Activated naive CD8-positive, alpha-beta T cell treated with anti-CD3 and anti-CD28 coated beads, Interleukin-2, amount 50 U/mL, for 24 hours (primary cell): ENCODE measurements around the gene SNRPA.
"Not testable (repeated sequence)": the region's sequence is repeated elsewhere in the genome, so short reads cannot be mapped to it uniquely, and the experiment has no call there.

Experiments used
- ATAC-seq: fragments of 150-1000 bp; cut with Tn5 transposase; one replicate; pipeline ENCODE4 v1.10.0; 2021
- DNase-seq: peaks from one replicate; pipeline ENCODE4 v3.0.0; 2021
- H3K27ac Mint-ChIP-seq: one replicate; pipeline ENCODE4 v1.8.0; 2021; ENCODE audit warnings: mild to moderate bottlenecking, mixed read lengths
- H3K27me3 Mint-ChIP-seq: one replicate; pipeline ENCODE4 v1.8.0; 2021; ENCODE audit warnings: mixed read lengths
- H3K36me3 Mint-ChIP-seq: one replicate; pipeline ENCODE4 v1.8.0; 2021; ENCODE audit warnings: low read depth, mixed read lengths
- H3K4me1 Mint-ChIP-seq: one replicate; pipeline ENCODE4 v1.8.0; 2021; ENCODE audit warnings: mixed read lengths
- H3K4me3 Mint-ChIP-seq: one replicate; pipeline ENCODE4 v1.8.0; 2021; ENCODE audit warnings: mild to moderate bottlenecking, moderate library complexity, mixed read lengths
- H3K9me3 Mint-ChIP-seq: one replicate; pipeline ENCODE4 v1.8.0; 2021; ENCODE audit warnings: mixed read lengths

Gene SNRPA

DNA sequence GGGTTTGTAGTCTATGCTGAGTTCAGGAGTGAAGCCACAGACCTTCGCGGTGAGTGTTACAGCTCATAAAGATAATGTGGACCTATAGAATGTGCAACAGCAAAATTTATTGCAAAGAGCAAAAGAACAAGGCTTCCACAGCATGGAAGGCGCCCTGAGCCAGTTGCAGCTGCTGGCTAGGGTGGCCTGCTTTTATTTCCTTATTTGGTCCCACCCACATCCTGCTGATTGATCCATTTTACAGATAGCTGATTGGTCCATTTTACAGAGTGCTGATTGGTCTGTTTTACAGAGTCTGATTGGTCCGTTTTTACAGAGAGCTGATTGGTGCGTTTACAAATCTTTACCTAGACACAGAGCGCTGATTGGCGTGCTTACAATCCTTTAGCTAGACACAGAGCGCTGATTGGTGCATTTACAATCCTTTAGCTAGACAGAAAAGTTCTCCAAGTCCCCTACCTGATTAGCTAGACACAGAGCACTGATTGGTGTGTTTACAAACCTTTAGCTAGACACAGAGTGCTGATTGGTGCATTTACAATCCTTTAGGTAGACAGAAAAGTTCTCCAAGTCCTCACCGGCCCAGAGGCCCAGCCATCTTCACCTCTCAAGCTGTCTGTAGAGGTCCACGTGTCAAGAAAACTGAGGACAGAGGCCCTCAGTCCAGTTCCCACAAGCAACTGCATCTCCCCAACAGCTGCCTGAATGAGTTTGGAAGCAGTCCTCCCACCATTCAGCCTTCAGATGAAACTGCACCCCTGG is 20.3 kb downstream of the SNRPA start:
- H3K27me3 Mint-ChIP-seq, H3K9me3 Mint-ChIP-seq, ATAC-seq, H3K4me3 Mint-ChIP-seq, DNase-seq: not testable (repeated sequence)
- H3K4me1 Mint-ChIP-seq, result peaks cover 26% of the 10 kb centered on the region
- H3K27ac Mint-ChIP-seq, result peak overlapping the region; percentile 7
- peaks cover 24% of the 10 kb centered on the region for H3K36me3 Mint-ChIP-seq

DNA sequence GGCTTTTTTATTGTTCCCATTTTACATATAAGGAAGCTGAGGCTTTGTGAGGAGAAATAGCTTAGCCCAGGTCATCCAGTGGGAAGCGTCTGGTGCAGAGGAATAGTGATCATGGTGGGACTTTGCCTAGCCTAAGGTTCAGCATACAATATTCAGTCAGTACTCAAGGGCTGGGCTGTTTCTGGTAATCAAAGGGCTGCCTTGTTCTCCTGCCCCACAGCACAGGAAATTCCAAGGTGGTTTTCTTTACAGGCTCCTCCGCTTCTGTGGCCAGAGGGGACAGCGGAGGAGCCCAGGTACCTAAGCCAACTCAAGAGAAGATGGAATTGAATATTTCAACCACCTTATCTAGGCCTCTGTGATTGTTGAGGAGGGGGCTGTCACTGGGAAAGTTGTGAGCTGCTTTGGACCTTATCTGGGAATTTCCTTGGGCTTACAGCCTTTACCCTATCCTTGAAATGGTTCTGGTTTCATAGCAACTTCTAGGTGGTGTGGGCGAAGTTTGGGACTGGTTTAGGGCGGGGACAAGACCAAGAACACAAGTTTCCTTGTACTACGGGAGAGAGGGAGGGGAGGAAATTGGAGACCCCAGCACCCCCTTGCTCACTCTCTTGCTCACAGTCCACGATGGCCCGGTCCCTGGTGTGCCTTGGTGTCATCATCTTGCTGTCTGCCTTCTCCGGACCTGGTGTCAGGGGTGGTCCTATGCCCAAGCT is 24.1 kb downstream of the SNRPA start, which contains the start of gene MIA:
Gene MIA (plus strand): TSS at position 606 of the 716 bp plus-strand sequence. CDS start 22 bp downstream, at position 628.
- DNase-seq (no peak), ATAC-seq (no peak)
- H3K9me3 Mint-ChIP-seq, result peaks cover 4% of the 10 kb centered on the region
- H3K27ac Mint-ChIP-seq, result no peak within 1 kb of the TSS
- H3K4me1 Mint-ChIP-seq, result peaks cover 52% of the 10 kb centered on the region
- H3K36me3 Mint-ChIP-seq, result peaks cover 11% of the 10 kb centered on the region
- H3K27me3 Mint-ChIP-seq, result no peaks in the 10 kb centered on the region
- H3K4me3 Mint-ChIP-seq, result peak within 1 kb of the TSS; percentile 12

DNA sequence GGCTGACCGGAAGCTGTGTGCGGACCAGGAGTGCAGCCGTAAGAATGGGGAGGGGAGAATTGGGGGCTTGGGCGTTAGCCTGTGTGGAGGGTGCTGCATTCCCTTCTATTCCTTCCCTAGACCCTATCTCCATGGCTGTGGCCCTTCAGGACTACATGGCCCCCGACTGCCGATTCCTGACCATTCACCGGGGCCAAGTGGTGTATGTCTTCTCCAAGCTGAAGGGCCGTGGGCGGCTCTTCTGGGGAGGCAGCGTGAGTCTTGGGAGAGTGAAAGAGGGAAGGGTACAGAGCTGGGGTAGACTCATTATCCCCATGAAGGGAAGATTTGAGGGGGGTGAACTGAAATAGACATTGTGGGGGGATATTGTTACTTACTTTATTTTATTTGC is 24.6 kb downstream of the SNRPA start:
- Mint-ChIP-seq H3K9me3 (peaks cover 4% of the 10 kb centered on the region), H3K4me3 (no peak overlapping the region), H3K4me1 (peaks cover 55% of the 10 kb centered on the region), H3K36me3 (peaks cover 9% of the 10 kb centered on the region), H3K27ac (no peak overlapping the region), H3K27me3 (no peaks in the 10 kb centered on the region)
- no peak for ATAC-seq
- no peak for DNase-seq

DNA sequence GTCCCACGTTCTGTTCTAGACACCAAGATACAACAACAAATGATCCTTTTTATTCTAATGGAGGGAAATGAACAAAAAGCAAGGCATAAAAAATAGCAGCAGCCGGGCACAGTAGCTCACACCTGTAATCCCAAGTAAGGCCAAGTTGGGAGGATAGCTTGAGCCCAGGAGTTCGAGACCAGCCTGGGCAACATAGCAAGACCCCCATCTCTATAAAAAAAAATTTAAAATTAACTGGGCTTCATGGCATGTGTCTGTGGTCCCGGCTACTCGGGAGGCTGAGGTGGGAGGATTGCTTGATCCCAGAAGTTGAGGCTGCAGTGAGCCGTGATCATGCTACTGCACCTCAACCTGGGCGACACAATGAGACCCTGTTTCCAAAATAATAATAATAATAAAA is 25.4 kb downstream of the SNRPA start:
- peak overlapping the region; percentile 12 for H3K4me3 Mint-ChIP-seq

DNA sequence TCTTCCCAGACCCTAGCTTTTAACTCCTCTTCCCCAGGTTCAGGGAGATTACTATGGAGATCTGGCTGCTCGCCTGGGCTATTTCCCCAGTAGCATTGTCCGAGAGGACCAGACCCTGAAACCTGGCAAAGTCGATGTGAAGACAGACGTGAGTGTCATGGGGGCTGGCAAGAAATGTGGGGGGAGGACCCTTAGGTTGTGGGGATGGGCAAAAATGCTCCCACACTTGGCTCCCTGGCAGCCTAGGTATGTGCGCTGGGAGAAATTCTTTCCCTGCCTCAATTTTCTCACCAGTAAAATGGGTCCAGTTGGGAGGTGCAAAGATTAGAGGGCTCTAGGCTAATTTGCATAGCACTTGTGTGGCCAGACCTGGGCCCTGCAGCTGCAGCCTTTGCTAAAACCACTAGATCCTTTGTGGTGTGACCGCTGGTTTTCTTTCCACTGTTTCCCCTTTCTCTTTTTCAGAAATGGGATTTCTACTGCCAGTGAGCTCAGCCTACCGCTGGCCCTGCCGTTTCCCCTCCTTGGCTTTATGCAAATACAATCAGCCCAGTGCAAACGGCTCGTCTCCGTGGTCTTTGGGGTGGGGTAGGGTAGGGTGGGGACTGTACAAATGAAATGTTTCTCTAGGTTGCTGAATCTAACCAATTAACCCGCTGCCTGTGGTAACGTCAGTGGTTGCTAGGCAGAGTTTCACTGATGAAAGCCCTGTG is 26.1 kb downstream of the SNRPA start:
- H3K36me3 Mint-ChIP-seq, result peaks cover 9% of the 10 kb centered on the region
- DNase-seq (peak; percentile 88), ATAC-seq (peak; percentile 76)
- peaks cover 62% of the 10 kb centered on the region for H3K4me1 Mint-ChIP-seq
- no peaks in the 10 kb centered on the region for H3K9me3 Mint-ChIP-seq
- H3K27me3 Mint-ChIP-seq, result no peaks in the 10 kb centered on the region
- H3K27ac Mint-ChIP-seq, result peak overlapping the region; percentile 98
- peak overlapping the region; percentile 90 for H3K4me3 Mint-ChIP-seq

More for the DNA sequence above, 25.4 kb downstream of the SNRPA start:
- H3K36me3 Mint-ChIP-seq, result peaks cover 6% of the 10 kb centered on the region
- H3K9me3 Mint-ChIP-seq, result no peaks in the 10 kb centered on the region
- peaks cover 60% of the 10 kb centered on the region for H3K4me1 Mint-ChIP-seq
- H3K27ac Mint-ChIP-seq, result no peak overlapping the region
- ATAC-seq, result no peak
- DNase-seq, result no peak
- H3K27me3 Mint-ChIP-seq, result no peaks in the 10 kb centered on the region

DNA sequence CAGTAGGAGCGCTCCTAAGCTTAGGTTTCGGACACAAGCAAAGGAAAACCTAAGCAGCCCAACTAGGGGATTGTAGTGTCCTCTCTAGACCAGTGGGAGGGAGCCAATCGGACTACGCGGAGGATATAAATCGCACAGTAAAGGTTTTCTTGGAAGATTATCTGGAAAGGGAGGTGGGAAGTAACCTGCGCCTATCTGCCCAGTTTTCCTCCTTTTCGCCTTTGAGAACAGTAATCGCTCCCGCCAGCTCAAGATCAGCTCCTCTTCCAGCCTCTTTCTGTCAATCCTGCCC is 26.6 kb downstream of the SNRPA start:
- H3K36me3 Mint-ChIP-seq, result peaks cover 11% of the 10 kb centered on the region
- H3K9me3 Mint-ChIP-seq, result no peaks in the 10 kb centered on the region
- H3K4me1 Mint-ChIP-seq, result peaks cover 62% of the 10 kb centered on the region
- no peak for ATAC-seq
- H3K4me3 Mint-ChIP-seq, result peak overlapping the region; percentile 90
- H3K27me3 Mint-ChIP-seq, result no peaks in the 10 kb centered on the region
- H3K27ac Mint-ChIP-seq, result peak overlapping the region; percentile 98
- no peak for DNase-seq

DNA sequence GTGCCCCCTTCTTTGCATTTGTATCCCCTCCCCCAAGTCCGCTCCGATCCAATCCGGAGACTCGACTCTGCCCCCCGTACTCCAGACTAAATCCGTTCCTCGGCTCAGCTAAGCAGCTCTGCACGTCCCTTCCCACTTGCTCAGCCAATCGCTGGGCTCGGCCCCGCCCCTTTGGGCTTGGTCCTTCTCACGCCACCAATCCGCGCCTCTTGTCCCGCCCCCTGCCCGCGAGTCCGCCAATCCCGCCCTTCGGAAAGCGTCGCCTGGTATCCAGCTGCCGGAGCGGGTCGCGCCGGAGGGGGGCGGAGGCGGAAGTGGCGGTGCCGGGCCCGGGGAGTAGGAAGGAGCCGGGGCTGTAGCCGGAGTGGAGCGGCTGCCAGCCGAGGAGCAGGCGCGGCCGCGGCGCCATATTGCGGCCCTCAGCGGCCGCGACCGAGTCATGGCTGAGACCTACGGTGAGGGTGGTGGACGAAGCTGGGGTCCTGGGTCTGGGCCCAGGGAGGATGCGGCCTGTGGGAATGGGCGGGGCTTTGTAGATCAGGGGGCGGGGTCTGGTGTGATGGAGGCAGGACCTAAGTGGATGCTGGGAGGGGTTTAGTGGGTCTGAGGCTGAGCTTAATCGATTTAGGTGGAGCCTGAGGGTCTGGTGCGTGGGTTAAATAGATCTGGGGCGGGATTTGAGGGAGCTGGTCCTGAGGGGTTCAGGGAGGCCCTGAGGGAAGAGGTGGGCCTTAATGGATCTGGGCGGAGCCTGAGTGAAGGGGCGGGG is 27.1 kb downstream of the SNRPA start, which contains the start of gene RAB4B:
Gene RAB4B (plus strand): TSS at position 311 of the 769 bp plus-strand sequence. CDS start 129 bp downstream, at position 440.
- no peaks in the 10 kb centered on the region for H3K9me3 Mint-ChIP-seq
- peaks cover 11% of the 10 kb centered on the region for H3K36me3 Mint-ChIP-seq

DNA sequence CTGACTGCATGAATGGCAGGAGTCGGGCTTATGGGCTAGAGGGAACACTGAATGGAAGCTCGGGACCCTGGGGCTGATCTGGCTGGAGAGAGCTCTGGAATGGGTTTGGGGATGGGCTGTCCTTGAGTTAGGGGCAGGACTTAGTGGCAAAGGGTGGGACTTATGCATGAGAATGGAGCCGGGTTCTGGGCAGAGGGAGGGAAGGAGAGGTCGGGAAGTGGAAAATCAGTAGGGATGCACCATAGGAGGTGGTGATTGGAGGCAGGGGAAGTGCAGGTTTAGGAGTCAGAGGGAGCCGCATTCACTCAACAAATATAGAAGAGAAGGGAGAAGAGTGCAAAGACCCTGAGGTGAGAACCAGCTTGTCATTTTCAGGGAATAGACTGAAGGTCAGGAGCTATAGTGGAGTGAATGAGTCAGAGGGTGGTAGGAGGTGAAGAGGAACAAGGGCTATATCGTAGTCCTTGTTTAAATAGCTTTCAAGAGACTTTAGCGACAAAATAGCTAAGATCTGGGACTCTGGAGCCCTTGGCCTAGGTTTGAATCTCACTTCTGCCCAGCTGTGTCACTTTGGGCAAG is 27.8 kb downstream of the SNRPA start:
- peaks cover 11% of the 10 kb centered on the region for H3K36me3 Mint-ChIP-seq
- DNase-seq, result no peak
- no peaks in the 10 kb centered on the region for H3K9me3 Mint-ChIP-seq
- peaks cover 62% of the 10 kb centered on the region for H3K4me1 Mint-ChIP-seq
- peak; percentile 27 for ATAC-seq
- peak overlapping the region; percentile 98 for H3K27ac Mint-ChIP-seq
- H3K27me3 Mint-ChIP-seq, result no peaks in the 10 kb centered on the region
- peak overlapping the region; percentile 90 for H3K4me3 Mint-ChIP-seq

More for the DNA sequence above, 27.1 kb downstream of the SNRPA start, which contains the start of gene RAB4B:
- peaks cover 62% of the 10 kb centered on the region for H3K4me1 Mint-ChIP-seq
- peak within 1 kb of the TSS; percentile 90 for H3K4me3 Mint-ChIP-seq
- peak within 1 kb of the TSS; percentile 98 for H3K27ac Mint-ChIP-seq
- no peaks in the 10 kb centered on the region for H3K27me3 Mint-ChIP-seq
- ATAC-seq (peak; percentile 78), DNase-seq (peak; percentile 100)

DNA sequence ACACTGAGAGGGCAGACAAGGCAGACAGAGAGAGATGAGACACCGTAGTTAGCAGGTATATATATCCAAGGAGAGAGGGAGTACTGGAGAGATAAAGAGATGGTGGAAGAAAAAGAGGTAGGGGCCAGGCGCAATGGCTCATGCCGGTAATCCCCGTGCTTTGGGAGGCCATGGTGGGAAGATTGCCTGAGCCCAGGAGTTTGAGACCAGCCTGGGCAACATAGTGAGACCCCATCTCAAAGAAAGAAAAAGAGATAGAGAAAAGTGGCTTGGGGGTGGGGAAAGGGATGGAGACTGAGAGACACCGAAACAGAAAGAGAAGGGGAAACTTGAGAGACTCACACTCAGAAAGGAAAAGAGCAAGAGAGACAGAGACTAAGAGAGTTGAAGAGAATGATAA is 29.6 kb downstream of the SNRPA start:
- Mint-ChIP-seq H3K4me1 (peaks cover 54% of the 10 kb centered on the region), H3K4me3 (no peak overlapping the region), H3K27ac (peak overlapping the region; percentile 98)

DNA sequence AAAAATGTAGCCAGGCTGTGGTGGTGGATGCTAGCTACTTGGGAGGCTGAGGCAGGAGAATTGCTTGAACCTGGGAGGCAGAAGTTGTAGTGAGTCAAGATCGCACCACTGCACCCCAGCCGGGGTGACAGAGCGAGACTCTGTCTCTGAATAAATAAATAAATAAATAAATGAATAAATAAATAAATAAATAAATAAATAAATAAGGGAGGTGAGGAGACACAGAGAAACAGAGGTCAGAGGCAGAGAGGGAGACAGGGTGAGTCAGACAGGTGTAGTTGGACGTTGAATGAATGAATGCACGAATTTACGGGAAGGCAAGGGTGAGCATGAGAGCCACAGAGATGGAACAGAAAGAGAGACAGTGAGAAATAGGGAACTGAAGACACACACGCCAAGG is 30.1 kb downstream of the SNRPA start:
- H3K36me3 Mint-ChIP-seq, result peaks cover 11% of the 10 kb centered on the region
- ATAC-seq, result no peak
- no peak for DNase-seq
- H3K4me1 Mint-ChIP-seq, result peaks cover 51% of the 10 kb centered on the region
- no peaks in the 10 kb centered on the region for H3K27me3 Mint-ChIP-seq
- no peaks in the 10 kb centered on the region for H3K9me3 Mint-ChIP-seq
- H3K27ac Mint-ChIP-seq, result no peak overlapping the region
- H3K4me3 Mint-ChIP-seq, result no peak overlapping the region

More for the DNA sequence above, 29.6 kb downstream of the SNRPA start:
- H3K9me3 Mint-ChIP-seq, result no peaks in the 10 kb centered on the region
- ATAC-seq (no peak), DNase-seq (no peak)
- peaks cover 11% of the 10 kb centered on the region for H3K36me3 Mint-ChIP-seq
- H3K27me3 Mint-ChIP-seq, result no peaks in the 10 kb centered on the region

DNA sequence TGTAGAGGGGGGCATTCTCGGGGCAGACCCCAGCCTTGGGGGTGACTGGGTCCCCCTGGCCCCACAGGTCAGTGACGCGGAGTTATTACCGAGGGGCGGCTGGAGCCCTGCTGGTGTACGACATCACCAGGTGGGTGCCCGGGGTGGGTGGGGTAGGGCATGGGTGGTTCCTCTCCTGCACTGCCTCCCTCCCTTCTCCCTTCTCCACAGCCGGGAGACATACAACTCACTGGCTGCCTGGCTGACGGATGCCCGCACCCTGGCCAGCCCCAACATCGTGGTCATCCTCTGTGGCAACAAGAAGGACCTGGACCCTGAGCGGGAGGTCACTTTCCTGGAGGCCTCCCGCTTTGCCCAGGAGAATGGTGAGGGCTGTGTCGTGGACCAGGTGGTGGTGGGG is 32.7 kb downstream of the SNRPA start:
- no peaks in the 10 kb centered on the region for H3K9me3 Mint-ChIP-seq
- H3K4me1 Mint-ChIP-seq, result peaks cover 30% of the 10 kb centered on the region
- no peak for DNase-seq
- no peak overlapping the region for H3K4me3 Mint-ChIP-seq
- H3K27me3 Mint-ChIP-seq, result no peaks in the 10 kb centered on the region
- no peak for ATAC-seq
- H3K27ac Mint-ChIP-seq, result no peak overlapping the region
- H3K36me3 Mint-ChIP-seq, result peaks cover 13% of the 10 kb centered on the region

DNA sequence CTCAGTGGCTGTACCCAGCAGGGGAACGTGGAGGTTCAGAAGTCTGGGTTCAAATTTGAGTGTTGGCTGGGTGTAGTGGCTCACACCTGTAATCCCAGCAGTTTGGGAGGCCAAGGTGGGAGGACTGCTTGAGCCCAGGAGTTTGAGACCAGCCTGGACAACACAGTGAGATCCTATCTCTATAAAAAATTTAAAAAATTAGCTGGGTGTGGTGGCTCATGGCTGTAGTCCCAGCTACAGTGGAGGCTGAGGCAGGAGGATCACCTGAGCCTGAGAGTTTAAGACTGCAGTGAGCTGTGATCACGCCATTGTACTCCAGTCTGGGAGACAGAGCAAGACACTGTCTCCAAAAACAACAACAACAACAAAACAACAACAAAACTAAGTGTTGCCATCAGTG is 33.1 kb downstream of the SNRPA start:
- not testable (repeated sequence) for H3K9me3 Mint-ChIP-seq, H3K4me3 Mint-ChIP-seq, DNase-seq, H3K27ac Mint-ChIP-seq, ATAC-seq, H3K27me3 Mint-ChIP-seq
- Mint-ChIP-seq H3K4me1 (peaks cover 26% of the 10 kb centered on the region), H3K36me3 (peaks cover 13% of the 10 kb centered on the region)

DNA sequence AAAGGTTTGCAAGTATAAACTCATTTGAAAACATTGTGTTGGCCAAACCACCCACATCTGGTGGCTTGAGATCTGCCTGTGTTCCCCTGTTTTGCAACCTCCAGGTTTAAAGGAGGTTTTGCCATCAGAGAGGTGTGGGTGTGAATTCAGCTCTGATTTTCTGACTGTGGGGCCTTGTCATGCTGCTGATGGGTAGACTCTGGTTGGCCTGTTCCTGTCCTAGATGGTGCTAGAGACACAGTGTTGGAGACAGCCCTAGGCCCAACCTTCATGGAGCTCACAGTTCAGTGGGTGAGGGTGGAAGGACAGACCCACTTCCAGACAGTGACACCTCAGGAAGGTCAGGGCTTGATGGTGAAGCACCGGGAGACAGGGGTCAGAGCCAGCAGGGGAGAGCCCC is 34.5 kb downstream of the SNRPA start:
- H3K27ac Mint-ChIP-seq, result peak overlapping the region; percentile 6
- H3K27me3 Mint-ChIP-seq, result no peaks in the 10 kb centered on the region

More for the DNA sequence above, 34.5 kb downstream of the SNRPA start:
- ATAC-seq (peak; percentile 66), DNase-seq (no peak)
- H3K36me3 Mint-ChIP-seq, result peaks cover 20% of the 10 kb centered on the region
- H3K4me1 Mint-ChIP-seq, result peaks cover 12% of the 10 kb centered on the region
- H3K4me3 Mint-ChIP-seq, result no peak overlapping the region
- H3K9me3 Mint-ChIP-seq, result no peaks in the 10 kb centered on the region
